Lower lobe of right lung (tissue), 2 donors: ENCODE measurements around the gene SLC6A11. TPM values are rescaled to one million over a fixed set of nuclear protein-coding genes. Genes with fewer than 3 reads are reported as not detected.

ENCODE experiments used
- ATAC-seq, 2 donors: fragments of 200-7000 bp; cut with Tn5 transposase; one replicate each; pipeline ENCODE4 v1.9.1; 2020 to 2022; ENCODE audit warnings: mild to moderate bottlenecking in 2 of 2, moderate library complexity in 2 of 2
- DNase-seq: peaks from one replicate; pipeline ENCODE4 v3.0.0-alpha.2; 2020
- H3K27ac ChIP-seq: fragments of 200-600 bp; one replicate; pipeline ENCODE4 v1.8.0; 2022
- H3K27me3 ChIP-seq: fragments of 200-600 bp; one replicate; pipeline ENCODE4 v1.8.0; 2022; ENCODE audit warnings: low read depth
- H3K36me3 ChIP-seq: fragments of 200-600 bp; one replicate; pipeline ENCODE4 v1.8.0; 2022; ENCODE audit warnings: mild to moderate bottlenecking
- H3K4me1 ChIP-seq: fragments of 200-600 bp; one replicate; pipeline ENCODE4 v1.8.0; 2022
- H3K4me3 ChIP-seq: fragments of 200-600 bp; one replicate; pipeline ENCODE4 v1.8.0; 2022; ENCODE audit warnings: mild to moderate bottlenecking
- H3K9me3 ChIP-seq: fragments of 200-600 bp; one replicate; pipeline ENCODE4 v1.8.0; 2022
- CTCF ChIP-seq: fragments of 200-600 bp; IDR thresholded peaks from one replicate; pipeline ENCODE4 v1.8.0; 2022; ENCODE audit warnings: antibody characterized with exemption, mild to moderate bottlenecking
- intact Hi-C: fragments of 100-400 bp; cut with DNase I; formaldehyde crosslinking; loops from one replicate; pipeline ENCODE4 v1.11.0; 2022
- total RNA-seq: library from RNA; stranded (reverse); fragmentation: NEBNext Ultra II Directional; extraction: Animal tissue kit (Norgen Biotek cat#: 25700); gene quantifications from one replicate; pipeline ENCODE4 v1.2.1, GENCODE V29; 2021
- donor health status: DM: no; HTN: yes; CAD: no; lungs with severe emphysema.

SLC6A11 gene
- total RNA-seq, 1 donor from 2014 or later, result not detected

- peaks cover 18% of the 10 kb centered on the region for H3K4me1 ChIP-seq
- no peak overlapping the region for H3K27ac ChIP-seq
- no peaks in the 10 kb centered on the region for H3K9me3 ChIP-seq
- no peaks in the 10 kb centered on the region for H3K27me3 ChIP-seq
- no peaks in the 10 kb centered on the region for H3K36me3 ChIP-seq
- intact Hi-C loops, result no loop called here
- H3K4me3 ChIP-seq, result no peak overlapping the region
- no peak for ATAC-seq
- TF ChIP-seq CTCF, result no peak
- DNase-seq, result no peak
These were observed 169.2 kb downstream of the SLC6A11 start for GRCh38 chr3:10985181-10985580.

DNA sequence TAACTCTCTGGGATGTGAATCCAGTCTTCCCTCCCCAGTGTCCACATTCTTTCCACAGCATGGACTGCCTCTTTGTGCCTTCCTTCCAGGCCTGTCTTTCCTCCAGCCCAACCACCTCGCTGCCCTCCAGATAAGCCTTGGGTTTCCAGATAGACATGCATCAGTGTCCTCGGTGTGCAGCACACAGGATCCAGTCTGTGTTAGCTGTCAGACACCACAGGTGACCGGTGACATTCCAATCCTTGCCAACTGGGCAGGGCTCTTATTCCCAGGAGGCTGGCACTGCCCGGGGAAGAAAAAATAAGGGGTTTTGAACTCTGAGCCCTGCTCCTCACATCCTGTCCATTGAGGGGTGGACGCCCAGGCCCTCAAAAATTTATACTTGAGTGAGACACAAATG is 170.6 kb downstream of the SLC6A11 start:
- intact Hi-C loops, result no loop called here
- TF ChIP-seq CTCF, result no peak
- H3K4me3 ChIP-seq, result no peak overlapping the region
- ATAC-seq (no peak), DNase-seq (no peak)
- no peaks in the 10 kb centered on the region for H3K36me3 ChIP-seq
- peaks cover 8% of the 10 kb centered on the region for H3K27me3 ChIP-seq
- no peak overlapping the region for H3K27ac ChIP-seq
- peaks cover 18% of the 10 kb centered on the region for H3K4me1 ChIP-seq
- H3K9me3 ChIP-seq, result no peaks in the 10 kb centered on the region

GRCh38 chr3:10988001-10988665 is 172.1 kb downstream of the SLC6A11 start:
- ATAC-seq (no peak), DNase-seq (no peak)
- Histone ChIP-seq H3K27ac (no peak overlapping the region), H3K27me3 (peaks cover 19% of the 10 kb centered on the region), H3K4me3 (no peak overlapping the region), H3K36me3 (no peaks in the 10 kb centered on the region), H3K4me1 (peaks cover 11% of the 10 kb centered on the region), H3K9me3 (no peaks in the 10 kb centered on the region)
- no peak for TF ChIP-seq CTCF
- intact Hi-C loops, result no loop called here

DNA sequence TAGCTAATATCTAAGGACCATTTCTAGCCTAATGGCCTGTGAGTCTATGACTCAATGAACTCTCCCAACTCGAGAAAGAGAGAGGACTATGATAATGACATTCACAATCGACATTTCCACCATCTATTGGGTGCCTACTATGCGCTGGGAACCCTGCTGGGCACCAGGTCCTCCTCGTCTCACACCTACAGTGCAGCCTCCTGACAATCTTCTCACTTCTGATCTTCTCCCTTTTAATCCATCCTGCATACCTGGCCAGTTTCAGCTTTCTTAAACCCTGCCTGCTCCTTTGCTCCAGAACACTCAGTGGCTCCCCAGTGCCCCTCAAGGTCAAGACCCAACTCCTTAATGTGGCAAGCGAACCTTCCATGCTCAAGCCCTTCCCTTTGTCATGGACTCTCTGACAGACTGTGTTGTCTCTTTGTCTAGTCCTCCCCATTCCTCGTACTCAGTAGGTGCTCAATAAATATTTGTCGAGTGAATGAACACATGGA is 173.0 kb downstream of the SLC6A11 start:
- DNase-seq (no peak), ATAC-seq (no peak)
- peaks cover 28% of the 10 kb centered on the region for H3K27me3 ChIP-seq
- H3K27ac ChIP-seq, result no peak overlapping the region
- H3K9me3 ChIP-seq, result no peaks in the 10 kb centered on the region
- H3K4me3 ChIP-seq, result no peak overlapping the region
- intact Hi-C loops, result no loop called here
- no peaks in the 10 kb centered on the region for H3K36me3 ChIP-seq
- H3K4me1 ChIP-seq, result peaks cover 9% of the 10 kb centered on the region
- no peak for TF ChIP-seq CTCF

Other genes with a start within 250 kb of the SLC6A11 start
- 1.8 TPM for gene SLC6A1, start 176.5 kb downstream of the SLC6A11 start, total RNA-seq